HepG2 (cell line): Measurements from ENCODE around the gene RPA1. TPM values are rescaled to one million over a fixed set of nuclear protein-coding genes. Genes with fewer than 3 reads are reported as not detected.

ENCODE experiments used
- BORCS8-MEF2B ChIP-seq: sonication (generic); formaldehyde crosslinking; IDR thresholded peaks from 2 replicates; pipeline ENCODE4 v1.8.0; 2022; ENCODE audit warnings: mild to moderate bottlenecking, missing genetic modification reagents
- E2F2 ChIP-seq: sonication (generic); formaldehyde crosslinking; IDR thresholded peaks from 2 replicates; pipeline ENCODE4 v1.4.0; 2020; ENCODE audit warnings: missing genetic modification reagents, borderline replicate concordance
- FOXA3 ChIP-seq: IDR thresholded peaks from 2 replicates; pipeline ENCODE4 v1.6.1; 2016; ENCODE audit warnings: missing genetic modification reagents, missing compliant biosample characterization
- FOXP4 ChIP-seq: sonication (generic); formaldehyde crosslinking; IDR thresholded peaks from 2 replicates; pipeline ENCODE4 v1.4.0; 2020; ENCODE audit warnings: missing genetic modification reagents
- GATAD2A ChIP-seq: IDR thresholded peaks from 2 replicates; pipeline ENCODE4 v1.6.1; 2016
- GTF3A ChIP-seq: sonication (generic); formaldehyde crosslinking; conservative IDR thresholded peaks from 2 replicates; pipeline ENCODE4 v1.4.0; 2020; ENCODE audit warnings: mild to moderate bottlenecking, missing genetic modification reagents
- JUN ChIP-seq: sonication (generic); formaldehyde crosslinking; IDR thresholded peaks from 2 replicates; pipeline ENCODE4 v1.4.0; 2020; ENCODE audit warnings: mild to moderate bottlenecking, missing genetic modification reagents
- KDM2A ChIP-seq: sonication (generic); formaldehyde crosslinking; IDR thresholded peaks from 2 replicates; pipeline ENCODE4 v1.4.0; 2020; ENCODE audit warnings: low read depth, missing genetic modification reagents, borderline replicate concordance
- MED1 ChIP-seq: sonication (generic); formaldehyde crosslinking; IDR thresholded peaks from 2 replicates; pipeline ENCODE4 v1.4.0; 2020; ENCODE audit warnings: missing genetic modification reagents
- REL ChIP-seq: sonication (generic); formaldehyde crosslinking; conservative IDR thresholded peaks from 2 replicates; pipeline ENCODE4 v1.8.0; 2022; ENCODE audit warnings: mild to moderate bottlenecking, missing genetic modification reagents, moderate library complexity
- ZNF121 ChIP-seq: sonication (generic); formaldehyde crosslinking; IDR thresholded peaks from 2 replicates; pipeline ENCODE4 v1.5.0; 2020; ENCODE audit warnings: mild to moderate bottlenecking, missing genetic modification reagents
- ZNF17 ChIP-seq: sonication (generic); formaldehyde crosslinking; IDR thresholded peaks from 2 replicates; pipeline ENCODE4 v1.5.0; 2020; ENCODE audit warnings: mild to moderate bottlenecking, missing genetic modification reagents
- ZNF574 ChIP-seq: sonication (generic); formaldehyde crosslinking; IDR thresholded peaks from 2 replicates; pipeline ENCODE4 v1.4.0; 2020; ENCODE audit warnings: missing genetic modification reagents
- polyA plus RNA-seq, 8 experiments: library from polyadenylated mRNA; depleted of rRNA in 3 of 8; stranded (reverse) in 7 of 8; unstranded in 1 of 8; fragments of >200 nt; fragmentation: Illumina TruSeq in 4 of 8; extraction: Trizol in 4 of 8; gene quantifications; 2 replicates each; pipeline versions ENCODE4 v1.2.1 to v1.2.3, GENCODE V29; 2011 to 2016; ENCODE audit warnings: low read depth in 4 of 8, missing spikeins in 1 of 8, mixed read lengths in 1 of 8; ENCODE audit not compliant: insufficient read depth in 1 of 8
- total RNA-seq, 5 experiments: library from RNA; depleted of rRNA; stranded (reverse); fragments of >200 nt; fragmentation: Illumina TruSeq; extraction: Trizol; gene quantifications; 2 replicates each; pipeline ENCODE4 v1.2.3, GENCODE V29; 2016; ENCODE audit warnings: low read depth in 1 of 5
- TF ChIP-seq, protein P1 (sequence below): sonication (generic); formaldehyde crosslinking; IDR thresholded peaks from 2 replicates; pipeline ENCODE4 v1.4.0; 2020; ENCODE audit warnings: low read depth, mild to moderate bottlenecking, missing genetic modification reagents
- TF ChIP-seq, protein P2 (sequence below): sonication (generic); IDR thresholded peaks from 2 replicates; pipeline ENCODE4 v1.6.1; 2016; ENCODE audit warnings: low read depth, borderline replicate concordance
- TF ChIP-seq, protein P3 (sequence below): sonication (generic); formaldehyde crosslinking; conservative IDR thresholded peaks from 2 replicates; pipeline ENCODE4 v1.4.0; 2020; ENCODE audit warnings: missing genetic modification reagents
- TF ChIP-seq, protein P4 (sequence below): sonication (generic); formaldehyde crosslinking; IDR thresholded peaks from 2 replicates; pipeline ENCODE4 v1.8.1; 2023; ENCODE audit warnings: mild to moderate bottlenecking, moderate library complexity, missing genetic modification reagents

RPA1 gene
- total and polyA plus RNA-seq, 2 of the 13 experiments (the other 11 are each of a cell fraction or from before 2014, with no cell fraction given) = 13.9 to 37.6 TPM

DNA sequence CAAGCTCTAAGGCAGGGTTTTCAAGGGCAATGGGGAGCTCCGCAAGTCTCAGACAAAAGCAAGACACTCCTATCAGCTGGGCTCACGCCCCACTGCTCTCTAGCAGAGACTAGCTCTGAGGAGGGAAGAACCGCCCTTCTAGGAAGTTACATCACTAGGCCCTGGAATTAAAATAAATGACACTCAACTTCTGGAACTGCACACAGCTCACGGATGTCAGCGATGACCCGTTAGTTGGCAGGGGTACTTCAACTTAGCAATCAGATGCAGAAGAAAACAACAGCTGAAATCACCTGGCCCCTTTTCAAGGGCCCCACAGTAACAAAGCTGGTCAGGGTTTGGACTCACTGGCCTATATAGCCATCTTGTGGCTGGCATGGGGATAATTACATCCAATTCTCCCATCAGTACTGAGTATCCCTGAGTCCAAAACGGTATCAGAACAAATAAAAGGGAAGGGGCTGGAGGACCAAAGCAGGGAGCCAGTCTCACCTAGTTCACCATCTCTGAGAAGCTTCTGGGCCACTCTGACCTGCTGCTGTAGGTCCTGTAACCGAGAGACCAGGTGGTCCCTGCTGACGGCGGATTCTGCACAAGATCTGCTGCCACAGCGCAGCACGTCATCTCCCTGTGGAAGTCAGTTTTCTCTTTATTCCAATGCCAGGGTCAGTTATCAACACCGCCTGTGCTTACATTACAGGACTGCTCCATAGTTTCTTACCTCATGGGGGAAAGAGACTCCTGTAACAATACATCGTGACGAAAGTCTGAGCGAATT, 45.8 kb upstream of the RPA1 start (continued):
- TF ChIP-seq JUN (no peak), REL (CRISPR knock-in tag) (no peak), ZNF574 (CRISPR knock-in tag) (peak; percentile 12; the same call in 1 of the 2 replicates), MED1 (CRISPR knock-in tag) (peak; percentile 24; the same call in 1 of the 2 replicates), FOXA3 (CRISPR knock-in tag) (0 out of 2 replicates have a peak, but pooled peaks have one; percentile 38), E2F2 (CRISPR knock-in tag) (no peak), ZNF121 (peak; percentile 26; the same call in 1 of the 2 replicates), BORCS8-MEF2B (CRISPR knock-in tag) (no peak), GATAD2A (CRISPR knock-in tag) (0 out of 2 replicates have a peak, but pooled peaks have one; percentile 30), FOXP4 (CRISPR knock-in tag) (peak; percentile 35; the same call in 1 of the 2 replicates), ZNF17 (CRISPR knock-in tag) (no peak), KDM2A (CRISPR knock-in tag) (0 out of 2 replicates have a peak, but pooled peaks have one; percentile 17), GTF3A (CRISPR knock-in tag) (no peak)
- TF ChIP-seq, protein P1, sequence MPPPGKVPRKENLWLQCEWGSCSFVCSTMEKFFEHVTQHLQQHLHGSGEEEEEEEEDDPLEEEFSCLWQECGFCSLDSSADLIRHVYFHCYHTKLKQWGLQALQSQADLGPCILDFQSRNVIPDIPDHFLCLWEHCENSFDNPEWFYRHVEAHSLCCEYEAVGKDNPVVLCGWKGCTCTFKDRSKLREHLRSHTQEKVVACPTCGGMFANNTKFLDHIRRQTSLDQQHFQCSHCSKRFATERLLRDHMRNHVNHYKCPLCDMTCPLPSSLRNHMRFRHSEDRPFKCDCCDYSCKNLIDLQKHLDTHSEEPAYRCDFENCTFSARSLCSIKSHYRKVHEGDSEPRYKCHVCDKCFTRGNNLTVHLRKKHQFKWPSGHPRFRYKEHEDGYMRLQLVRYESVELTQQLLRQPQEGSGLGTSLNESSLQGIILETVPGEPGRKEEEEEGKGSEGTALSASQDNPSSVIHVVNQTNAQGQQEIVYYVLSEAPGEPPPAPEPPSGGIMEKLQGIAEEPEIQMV (CRISPR knock-in tag) = 0 out of 2 replicates have a peak, but pooled peaks have one; percentile 36
- TF ChIP-seq, protein P2, sequence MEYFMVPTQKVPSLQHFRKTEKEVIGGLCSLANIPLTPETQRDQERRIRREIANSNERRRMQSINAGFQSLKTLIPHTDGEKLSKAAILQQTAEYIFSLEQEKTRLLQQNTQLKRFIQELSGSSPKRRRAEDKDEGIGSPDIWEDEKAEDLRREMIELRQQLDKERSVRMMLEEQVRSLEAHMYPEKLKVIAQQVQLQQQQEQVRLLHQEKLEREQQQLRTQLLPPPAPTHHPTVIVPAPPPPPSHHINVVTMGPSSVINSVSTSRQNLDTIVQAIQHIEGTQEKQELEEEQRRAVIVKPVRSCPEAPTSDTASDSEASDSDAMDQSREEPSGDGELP = peak; percentile 60
- TF ChIP-seq, protein P3, sequence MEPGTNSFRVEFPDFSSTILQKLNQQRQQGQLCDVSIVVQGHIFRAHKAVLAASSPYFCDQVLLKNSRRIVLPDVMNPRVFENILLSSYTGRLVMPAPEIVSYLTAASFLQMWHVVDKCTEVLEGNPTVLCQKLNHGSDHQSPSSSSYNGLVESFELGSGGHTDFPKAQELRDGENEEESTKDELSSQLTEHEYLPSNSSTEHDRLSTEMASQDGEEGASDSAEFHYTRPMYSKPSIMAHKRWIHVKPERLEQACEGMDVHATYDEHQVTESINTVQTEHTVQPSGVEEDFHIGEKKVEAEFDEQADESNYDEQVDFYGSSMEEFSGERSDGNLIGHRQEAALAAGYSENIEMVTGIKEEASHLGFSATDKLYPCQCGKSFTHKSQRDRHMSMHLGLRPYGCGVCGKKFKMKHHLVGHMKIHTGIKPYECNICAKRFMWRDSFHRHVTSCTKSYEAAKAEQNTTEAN (CRISPR knock-in tag) = no peak
- TF ChIP-seq, protein P4, sequence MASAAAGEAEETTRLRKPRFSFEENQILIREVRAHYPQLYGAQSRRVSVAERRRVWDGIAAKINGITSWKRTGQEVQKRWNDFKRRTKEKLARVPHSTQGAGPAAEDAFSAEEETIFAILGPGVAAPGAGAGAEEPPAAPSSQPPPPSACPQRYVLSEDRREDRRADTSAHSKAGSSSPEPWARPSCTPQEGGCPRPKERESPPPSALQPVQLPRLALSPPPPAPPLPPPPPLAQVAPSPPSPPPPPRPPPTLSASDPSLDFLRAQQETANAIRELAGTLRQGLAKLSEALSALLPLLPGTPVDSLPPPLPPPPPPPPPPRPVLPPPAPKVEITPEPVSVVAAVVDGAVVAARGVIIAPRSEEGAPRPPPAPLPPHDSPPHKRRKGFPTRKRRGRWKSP (CRISPR knock-in tag) = 0 out of 2 replicates have a peak, but pooled peaks have one; percentile 32
